GM12878 (cell line): ENCODE data around the gene PIP5K1A. TPM values are rescaled to one million over a fixed set of nuclear protein-coding genes. Genes with fewer than 3 reads are reported as not detected.
A peak's percentile ranks its signal among the peaks of the same experiment; 100 is the strongest.

Experiments used
- ATAC-seq: fragments of 200-7000 bp; cut with Tn5 transposase; 3 replicates; pipeline ENCODE4 v1.9.1; 2020; ENCODE audit warnings: mild to moderate bottlenecking, moderate library complexity
- BruUV-seq: library from RNA; stranded (reverse); fragments of 400-500 nt; replicated peaks from 2 replicates; lab custom pipeline; 2021; lab: Mats Ljungman, UMichigan
- CTCF ChIA-PET: fragments of 300-600 bp; sonication (Branson Sonifier 250); formaldehyde crosslinking; extraction: SDS; loops from one replicate; lab custom pipeline; 2021; ENCODE audit warnings: inconsistent platforms; lab: Yijun Ruan, JAX
- POLR2A ChIA-PET: fragments of 350-600 bp; formaldehyde crosslinking; extraction: SDS; loops from one replicate; lab custom pipeline; 2021; ENCODE audit warnings: inconsistent platforms; lab: Charles Lee
- RAD21 ChIA-PET: fragments of 300-600 bp; sonication (Branson Sonifier 250); formaldehyde crosslinking; loops from one replicate; lab custom pipeline; 2023; ENCODE audit warnings: antibody characterized with exemption; ENCODE audit not compliant: unreplicated experiment; lab: Charles Lee
- SMC1A ChIA-PET: fragments of 300-600 bp; sonication (Branson Sonifier 250); formaldehyde crosslinking; loops from one replicate; lab custom pipeline; 2023; ENCODE audit not compliant: unreplicated experiment, uncharacterized antibody; lab: Charles Lee
- DNase-seq: peaks from one replicate; pipeline ENCODE4 v3.0.0-alpha.2; 2011; ENCODE audit warnings: low read depth, low spot score
- FAIRE-seq: peaks from 3 replicates; lab custom pipeline; 2011; peaks lifted over from hg19 to GRCh38; lab: Jason Lieb, UNC
- H2AFZ ChIP-seq: 2 replicates; pipeline ENCODE4 v1.6.0; 2011; ENCODE audit warnings: low read depth, low read length, control low read depth; ENCODE audit not compliant: control insufficient read depth
- H3K27ac ChIP-seq: 2 replicates; pipeline ENCODE4 v1.5.1; 2011; ENCODE audit warnings: control low read depth; ENCODE audit not compliant: control insufficient read depth, insufficient read depth
- H3K27me3 ChIP-seq, 2 experiments: replicated peaks in 1 of 2; 2 replicates each; pipeline versions ENCODE4 v1.6.0 to v1.6.1; 2011; ENCODE audit warnings: low read length in 1 of 2; ENCODE audit not compliant: control insufficient read depth in 2 of 2, insufficient read depth in 2 of 2
- H3K36me3 ChIP-seq, 2 experiments: 2 replicates each; pipeline ENCODE4 v1.5.1; 2011; ENCODE audit warnings: low read length in 1 of 2; ENCODE audit not compliant: control insufficient read depth in 2 of 2, insufficient read depth in 2 of 2
- H3K4me1 ChIP-seq: 2 replicates; pipeline ENCODE4 v1.6.1; 2011; ENCODE audit warnings: mild to moderate bottlenecking, low read length, moderate library complexity, mixed read lengths; ENCODE audit not compliant: control insufficient read depth, insufficient read depth
- H3K4me2 ChIP-seq: 2 replicates; pipeline ENCODE4 v1.6.0; 2011; ENCODE audit warnings: control low read depth; ENCODE audit not compliant: control insufficient read depth, insufficient read depth
- H3K4me3 ChIP-seq: fragments of 200-600 bp; sonication (generic); 2 replicates; pipeline ENCODE4 v1.5.1; 2016
- H3K79me2 ChIP-seq: 2 replicates; pipeline ENCODE4 v1.6.0; 2011; ENCODE audit warnings: low read length; ENCODE audit not compliant: control insufficient read depth, insufficient read depth
- H3K9ac ChIP-seq: 2 replicates; pipeline ENCODE4 v1.8.0; 2011; ENCODE audit warnings: low read length, control low read depth, mixed read lengths; ENCODE audit not compliant: control insufficient read depth, insufficient read depth
- H3K9me3 ChIP-seq: replicated peaks from 3 replicates; pipeline ENCODE4 v1.5.1; 2011; ENCODE audit warnings: mild to moderate bottlenecking, low read length; ENCODE audit not compliant: control insufficient read depth, insufficient read depth
- H4K20me1 ChIP-seq: 2 replicates; pipeline ENCODE4 v1.6.0; 2011; ENCODE audit not compliant: control insufficient read depth, insufficient read depth
- CBX5 ChIP-seq: sonication (generic); IDR thresholded peaks from 2 replicates; pipeline ENCODE4 v1.6.1; 2016; ENCODE audit warnings: low read depth, moderate library complexity, mild to moderate bottlenecking, inconsistent platforms
- EGR1 ChIP-seq, 2 experiments: IDR thresholded peaks; 1 replicate in 1 of 2; 2 replicates in 1 of 2; pipeline ENCODE4 v1.6.1; 2011 to 2012; ENCODE audit warnings: low read depth in 2 of 2, low read length in 2 of 2, borderline replicate concordance in 1 of 2, mild to moderate bottlenecking in 1 of 2, moderate library complexity in 1 of 2
- HDGF ChIP-seq: fragments of 450-650 bp; IDR thresholded peaks from 2 replicates; pipeline ENCODE4 v1.6.1; 2016; ENCODE audit warnings: antibody characterized with exemption
- IRF4 ChIP-seq: IDR thresholded peaks from 2 replicates; pipeline ENCODE4 v1.6.1; 2011; ENCODE audit warnings: low read depth, low read length
- KDM1A ChIP-seq: fragments of 200-600 bp; sonication (generic); IDR thresholded peaks from 2 replicates; pipeline ENCODE4 v1.6.1; 2016; ENCODE audit warnings: borderline replicate concordance
- MEF2B ChIP-seq: fragments of 450-650 bp; IDR thresholded peaks from 2 replicates; pipeline ENCODE4 v1.6.1; 2018; ENCODE audit warnings: mild to moderate bottlenecking, moderate library complexity; ENCODE audit not compliant: partially characterized antibody, poor library complexity, severe bottlenecking
- NRF1 ChIP-seq: conservative IDR thresholded peaks from 2 replicates; pipeline ENCODE4 v1.6.1; 2011; ENCODE audit warnings: mild to moderate bottlenecking, low read depth, low read length, improper control_type of control experiment
- RCOR1 ChIP-seq: conservative IDR thresholded peaks from 2 replicates; pipeline ENCODE4 v1.6.1; 2012; ENCODE audit warnings: low read depth, low read length, improper control_type of control experiment
- SIN3A ChIP-seq: IDR thresholded peaks from 2 replicates; pipeline ENCODE4 v1.6.1; 2012; ENCODE audit warnings: low read depth, low read length, improper control_type of control experiment
- SMAD5 ChIP-seq: IDR thresholded peaks from 2 replicates; pipeline ENCODE4 v1.6.1; 2016; ENCODE audit warnings: antibody characterized with exemption, low read depth
- TCF7 ChIP-seq: IDR thresholded peaks from 2 replicates; pipeline ENCODE4 v1.6.1; 2014; ENCODE audit warnings: antibody characterized with exemption, borderline replicate concordance
- ZBED1 ChIP-seq: IDR thresholded peaks from 2 replicates; pipeline ENCODE4 v1.6.1; 2016; ENCODE audit warnings: borderline replicate concordance
- ZNF274 ChIP-seq: IDR thresholded peaks from one replicate; pipeline ENCODE4 v1.8.0; 2011; ENCODE audit not compliant: insufficient read length, insufficient read depth
- WGBS: methylation state at CpG from one replicate; pipeline ENCODE4 v1.1.6; 2016; ENCODE audit warnings: low lambda C conversion rate; ENCODE audit not compliant: insufficient replicate concordance, insufficient coverage; ENCODE audit errors: missing lambda C conversion rate; 5-methylcytosine and 5-hydroxymethylcytosine counted together
- in situ Hi-C: fragments of 300-500 bp; cut with MboI; formaldehyde crosslinking; loops from 9 replicates; pipeline ENCODE4 v1.14.3; 2018; ENCODE audit warnings: mixed read lengths
- intact Hi-C: fragments of 100-400 bp; cut with micrococcal nuclease; formaldehyde crosslinking; loops from one replicate; pipeline ENCODE4 v1.14.2; 2022; ENCODE audit not compliant: unreplicated experiment
- polyA plus RNA-seq, 11 experiments: library from polyadenylated mRNA; depleted of rRNA in 4 of 11; unstranded in 6 of 11; stranded (reverse) in 5 of 11; fragments of >200 nt; fragmentation: Nextera tagmentation in 4 of 11; fragmentation: Illumina TruSeq in 1 of 11; extraction: Ambion mirVana in 4 of 11; extraction: Trizol in 1 of 11; gene quantifications; 1 replicate in 1 of 11; 2 replicates in 10 of 11; pipeline versions ENCODE4 v1.2.1 to v1.2.3, GENCODE V29; 2011 to 2016; ENCODE audit warnings: inconsistent platforms in 2 of 11, missing spikeins in 2 of 11, low read depth in 1 of 11
- total RNA-seq, 4 experiments: library from RNA; depleted of rRNA in 3 of 4; stranded (reverse); fragments of >200 nt in 3 of 4; fragmentation: Illumina TruSeq in 1 of 4; extraction: Trizol in 1 of 4; gene quantifications; 2 replicates each; pipeline versions ENCODE4 v1.2.1 to v1.2.3, GENCODE V29; 2013 to 2021
- TF ChIP-seq, protein P1 (sequence below): fragments of 450-650 bp; IDR thresholded peaks from 2 replicates; pipeline ENCODE4 v1.6.1; 2016; ENCODE audit warnings: mild to moderate bottlenecking, moderate library complexity, borderline replicate concordance
- TF ChIP-seq, protein P2 (sequence below): IDR thresholded peaks from 2 replicates; pipeline ENCODE4 v1.6.1; 2011; ENCODE audit warnings: mild to moderate bottlenecking, low read depth, low read length, moderate library complexity; ENCODE audit not compliant: insufficient replicate concordance
- TF ChIP-seq, protein P3 (sequence below): fragments of 450-650 bp; IDR thresholded peaks from 2 replicates; pipeline ENCODE4 v1.6.1; 2016; ENCODE audit warnings: mild to moderate bottlenecking

Gene PIP5K1A
- total and polyA plus RNA-seq, 10 of the 15 experiments (the other 5 are each of a cell fraction or from before 2014, with no cell fraction given) = 4.5 to 114 (median 51.5) TPM

DNA sequence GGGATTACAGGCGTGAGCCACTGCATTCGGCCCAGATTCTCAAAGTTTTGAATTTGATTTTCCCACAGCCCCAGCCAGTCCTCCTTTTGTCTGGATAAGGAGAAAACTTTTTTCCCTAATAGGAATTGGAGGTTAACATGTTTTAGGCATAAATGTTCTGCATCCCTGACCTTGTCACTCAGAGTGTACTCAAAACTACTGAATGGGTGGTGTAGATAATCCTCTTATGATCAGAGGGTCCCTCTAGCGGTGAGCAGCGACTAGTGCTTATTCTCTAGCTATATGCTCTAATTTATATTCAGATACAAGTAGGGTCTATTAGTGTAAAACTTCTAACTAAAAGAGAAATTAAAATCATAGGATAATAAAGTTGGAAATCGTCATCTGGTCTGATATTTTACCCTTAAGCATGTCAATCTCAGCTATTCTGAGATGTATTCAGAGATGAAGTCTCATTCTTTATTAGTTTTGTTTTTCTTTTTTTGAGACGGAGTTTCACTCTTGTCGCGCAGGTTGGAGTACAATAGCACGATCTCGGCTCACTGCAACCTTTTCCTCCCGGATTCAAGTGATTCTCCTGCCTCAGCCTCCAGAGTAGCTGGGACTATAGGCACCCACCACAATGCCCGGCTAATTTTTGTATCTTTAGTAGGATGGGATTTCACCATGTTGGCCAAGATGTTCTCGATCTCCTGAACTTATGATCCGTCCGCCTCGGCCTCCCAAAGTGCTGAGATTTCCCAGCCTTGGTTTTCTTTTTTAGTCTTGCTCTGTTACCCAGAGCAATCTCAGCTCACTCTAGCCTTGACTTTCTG, 53.5 kb downstream of the PIP5K1A start:
- Histone ChIP-seq H3K4me3 (no peak overlapping the region), H4K20me1 (no peaks in the 10 kb centered on the region), H3K27ac (no peak overlapping the region), H3K79me2 (peaks cover 18% of the 10 kb centered on the region), H3K9me3 (no peaks in the 10 kb centered on the region), H3K9ac (no peak overlapping the region), H3K36me3 (peaks cover 7 to 10% of the 10 kb centered on the region in 2 experiments; a peak in 3 of 4 replicates), H3K27me3 (no peaks in the 10 kb centered on the region), H2AFZ (no peak overlapping the region), H3K4me2 (no peak overlapping the region), H3K4me1 (peaks cover 2% of the 10 kb centered on the region; the same call in 1 of the 2 replicates)
- no TSS peak for BruUV-seq
- intact Hi-C loops (loop anchor here (1.0 to 2.0 kb wide), 3 partner anchors 56 to 153 kb away; partner anchors contain the start of gene TNFAIP8L2), in situ Hi-C loops (no loop called here)
- peak; percentile 66 for ATAC-seq
- ChIA-PET RAD21 (interaction anchor here (0.6 to 3.1 kb wide), 16 partner anchors 30 to 585 kb away, joined by 3 to 41 read pairs (median 4); partner anchors contain the start of genes TNFAIP8L2, VPS72 and ZNF687), POLR2A (interaction anchor here (0.5 to 1.9 kb wide), 9 partner anchors 16 to 509 kb away, joined by 3 to 7 read pairs (median 3); partner anchors contain the start of genes TNFAIP8L2 and ZNF687), SMC1A (interaction anchor here (0.5 to 2.6 kb wide), 18 partner anchors 8 to 914 kb away, joined by 3 to 23 read pairs (median 4); partner anchors contain the start of genes PIP5K1A, TNFAIP8L2 and VPS72), CTCF (interaction anchor here (0.5 to 5.8 kb wide), 42 partner anchors 8 to 593 kb away, joined by 3 to 70 read pairs (median 5); partner anchors contain the start of genes C1orf56, PI4KB, PIP5K1A and PSMB4)
- no peak for DNase-seq
- peak; percentile 49 for FAIRE-seq
- 45% methylated on average over 16 of the region's 16 CpGs for WGBS
- TF ChIP-seq, protein P1, sequence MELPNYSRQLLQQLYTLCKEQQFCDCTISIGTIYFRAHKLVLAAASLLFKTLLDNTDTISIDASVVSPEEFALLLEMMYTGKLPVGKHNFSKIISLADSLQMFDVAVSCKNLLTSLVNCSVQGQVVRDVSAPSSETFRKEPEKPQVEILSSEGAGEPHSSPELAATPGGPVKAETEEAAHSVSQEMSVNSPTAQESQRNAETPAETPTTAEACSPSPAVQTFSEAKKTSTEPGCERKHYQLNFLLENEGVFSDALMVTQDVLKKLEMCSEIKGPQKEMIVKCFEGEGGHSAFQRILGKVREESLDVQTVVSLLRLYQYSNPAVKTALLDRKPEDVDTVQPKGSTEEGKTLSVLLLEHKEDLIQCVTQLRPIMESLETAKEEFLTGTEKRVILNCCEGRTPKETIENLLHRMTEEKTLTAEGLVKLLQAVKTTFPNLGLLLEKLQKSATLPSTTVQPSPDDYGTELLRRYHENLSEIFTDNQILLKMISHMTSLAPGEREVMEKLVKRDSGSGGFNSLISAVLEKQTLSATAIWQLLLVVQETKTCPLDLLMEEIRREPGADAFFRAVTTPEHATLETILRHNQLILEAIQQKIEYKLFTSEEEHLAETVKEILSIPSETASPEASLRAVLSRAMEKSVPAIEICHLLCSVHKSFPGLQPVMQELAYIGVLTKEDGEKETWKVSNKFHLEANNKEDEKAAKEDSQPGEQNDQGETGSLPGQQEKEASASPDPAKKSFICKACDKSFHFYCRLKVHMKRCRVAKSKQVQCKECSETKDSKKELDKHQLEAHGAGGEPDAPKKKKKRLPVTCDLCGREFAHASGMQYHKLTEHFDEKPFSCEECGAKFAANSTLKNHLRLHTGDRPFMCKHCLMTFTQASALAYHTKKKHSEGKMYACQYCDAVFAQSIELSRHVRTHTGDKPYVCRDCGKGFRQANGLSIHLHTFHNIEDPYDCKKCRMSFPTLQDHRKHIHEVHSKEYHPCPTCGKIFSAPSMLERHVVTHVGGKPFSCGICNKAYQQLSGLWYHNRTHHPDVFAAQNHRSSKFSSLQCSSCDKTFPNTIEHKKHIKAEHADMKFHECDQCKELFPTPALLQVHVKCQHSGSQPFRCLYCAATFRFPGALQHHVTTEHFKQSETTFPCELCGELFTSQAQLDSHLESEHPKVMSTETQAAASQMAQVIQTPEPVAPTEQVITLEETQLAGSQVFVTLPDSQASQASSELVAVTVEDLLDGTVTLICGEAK = no peak
- TF ChIP-seq, protein P2, sequence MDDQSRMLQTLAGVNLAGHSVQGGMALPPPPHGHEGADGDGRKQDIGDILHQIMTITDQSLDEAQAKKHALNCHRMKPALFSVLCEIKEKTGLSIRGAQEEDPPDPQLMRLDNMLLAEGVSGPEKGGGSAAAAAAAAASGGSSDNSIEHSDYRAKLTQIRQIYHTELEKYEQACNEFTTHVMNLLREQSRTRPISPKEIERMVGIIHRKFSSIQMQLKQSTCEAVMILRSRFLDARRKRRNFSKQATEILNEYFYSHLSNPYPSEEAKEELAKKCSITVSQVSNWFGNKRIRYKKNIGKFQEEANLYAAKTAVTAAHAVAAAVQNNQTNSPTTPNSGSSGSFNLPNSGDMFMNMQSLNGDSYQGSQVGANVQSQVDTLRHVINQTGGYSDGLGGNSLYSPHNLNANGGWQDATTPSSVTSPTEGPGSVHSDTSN = peak; percentile 88
- TF ChIP-seq KDM1A (no peak), NRF1 (no peak), CBX5 (no peak), SIN3A (no peak), EGR1 (IDR thresholded peaks at IDR 0.05; ENCODE audit: borderline replicate concordance in 1 of 2, low read depth in 2 of 2, low read length in 2 of 2) (no peak), ZBED1 (no peak), SMAD5 (no peak), MEF2B (no peak), RCOR1 (no peak), ZNF274 (no peak), TCF7 (no peak), IRF4 (no peak), HDGF (no peak)
- TF ChIP-seq, protein P3, sequence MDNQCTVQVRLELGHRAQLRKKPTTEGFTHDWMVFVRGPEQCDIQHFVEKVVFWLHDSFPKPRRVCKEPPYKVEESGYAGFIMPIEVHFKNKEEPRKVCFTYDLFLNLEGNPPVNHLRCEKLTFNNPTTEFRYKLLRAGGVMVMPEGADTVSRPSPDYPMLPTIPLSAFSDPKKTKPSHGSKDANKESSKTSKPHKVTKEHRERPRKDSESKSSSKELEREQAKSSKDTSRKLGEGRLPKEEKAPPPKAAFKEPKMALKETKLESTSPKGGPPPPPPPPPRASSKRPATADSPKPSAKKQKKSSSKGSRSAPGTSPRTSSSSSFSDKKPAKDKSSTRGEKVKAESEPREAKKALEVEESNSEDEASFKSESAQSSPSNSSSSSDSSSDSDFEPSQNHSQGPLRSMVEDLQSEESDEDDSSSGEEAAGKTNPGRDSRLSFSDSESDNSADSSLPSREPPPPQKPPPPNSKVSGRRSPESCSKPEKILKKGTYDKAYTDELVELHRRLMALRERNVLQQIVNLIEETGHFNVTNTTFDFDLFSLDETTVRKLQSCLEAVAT = peak; percentile 78
